CD4-positive, alpha-beta T cell treated with Interleukin-17A for 4 hours (primary cell): ENCODE data around the gene PRDM16.

ENCODE experiments used
- DNase-seq: peaks from one replicate; pipeline ENCODE4 v3.0.0-alpha.2; 2020; ENCODE audit warnings: mixed read lengths

The PRDM16 gene

GRCh38 chr1:3056641-3057040 lies 12.4 kb upstream of the PRDM16 start:
- no peak for DNase-seq

GRCh38 chr1:3058263-3059030 lies 10.6 kb upstream of the PRDM16 start:
- no peak for DNase-seq

- DNase-seq: no peak
These were observed 8.9 kb upstream of the PRDM16 start for GRCh38 chr1:3060127-3060526.

GRCh38 chr1:3060601-3061551 lies 8.1 kb upstream of the PRDM16 start:
- no peak for DNase-seq

- no peak for DNase-seq
These were observed 7.4 kb upstream of the PRDM16 start for GRCh38 chr1:3061566-3061965.

- DNase-seq: no peak
These were observed 6.9 kb upstream of the PRDM16 start for GRCh38 chr1:3061981-3062615.

GRCh38 chr1:3062616-3063378 lies 6.2 kb upstream of the PRDM16 start:
- no peak for DNase-seq

- no peak for DNase-seq
These were observed 5.4 kb upstream of the PRDM16 start for GRCh38 chr1:3063379-3064295.

GRCh38 chr1:3064296-3064850 lies 4.6 kb upstream of the PRDM16 start:
- DNase-seq: no peak

- DNase-seq: no peak
These were observed 4.1 kb upstream of the PRDM16 start for GRCh38 chr1:3064901-3065300.

- DNase-seq: no peak
These were observed 3.6 kb upstream of the PRDM16 start for GRCh38 chr1:3065396-3065795.

GRCh38 chr1:3065797-3066196 lies 3.2 kb upstream of the PRDM16 start:
- DNase-seq: no peak

GRCh38 chr1:3066250-3066711 lies 2.7 kb upstream of the PRDM16 start:
- DNase-seq: no peak

- DNase-seq: no peak
These were observed 2.2 kb upstream of the PRDM16 start for GRCh38 chr1:3066826-3067225.

- no peak for DNase-seq
These were observed 1.7 kb upstream of the PRDM16 start for GRCh38 chr1:3067301-3067670.

- no peak for DNase-seq
These were observed 1.1 kb upstream of the PRDM16 start for GRCh38 chr1:3067671-3068563.

GRCh38 chr1:3069491-3070308 lies 697 bp downstream of the PRDM16 start:
- DNase-seq: no peak

- no peak for DNase-seq
These were observed 1.3 kb downstream of the PRDM16 start for GRCh38 chr1:3070309-3070643.
